ENCODE measurements around the gene CIPC. TPM values are rescaled to one million over a fixed set of nuclear protein-coding genes. Genes with fewer than 3 reads are reported as not detected.

The CIPC gene
- total and polyA plus RNA-seq, 2 donors (not counting 1 experiment from before 2014, with no cell fraction given), result 13.3 to 47.0 TPM

GRCh38 chr14:77141214-77142004 lies 43.4 kb downstream of the CIPC start, which contains the start of gene ZDHHC22:
Gene ZDHHC22, minus strand, starts transcription at chr14:77141791. Its CDS starts 2,053 bp downstream, at chr14:77139738.
- H3K9ac ChIP-seq (ENCODE audit: low read length), result peak within 1 kb of the TSS; percentile 21
- H3K79me2 ChIP-seq (ENCODE audit: control insufficient read depth, insufficient read depth, low read length), result no peaks in the 10 kb centered on the region
- no peaks in the 10 kb centered on the region for H3K9me3 Mint-ChIP-seq (ENCODE audit: insufficient read depth)
- H3K36me3 ChIP-seq (replicated peaks in 1 of 2; ENCODE audit: control extremely low read depth in 1 of 2, control insufficient read depth in 1 of 2, extremely low read depth in 1 of 2, insufficient read depth in 2 of 2, low read length in 1 of 2), result no peaks in the 10 kb centered on the region
- peak within 1 kb of the TSS; percentile 85 for H3K4me3 Mint-ChIP-seq
- H3K27ac ChIP-seq (ENCODE audit: low read length in 2 of 2), result no peak within 1 kb of the TSS
- H3K4me3 ChIP-seq (ENCODE audit: control extremely low read depth in 1 of 5, extremely low read depth in 1 of 5, insufficient read depth in 1 of 5, low read depth in 2 of 5, low read length in 4 of 5), result peak within 1 kb of the TSS in 3 of 5 experiments; percentile 21 to 41 (median 33)
- no peaks in the 10 kb centered on the region for H4K20me1 ChIP-seq (ENCODE audit: control insufficient read depth, insufficient read depth, low read length, poor library complexity, severe bottlenecking)
- H3K9me3 ChIP-seq (ENCODE audit: control extremely low read depth in 1 of 3, control insufficient read depth in 2 of 3, insufficient read depth in 1 of 3, low read length in 2 of 3), result peaks cover 0 to 19% (median 0%) of the 10 kb centered on the region in 3 donors
- WGBS (ENCODE audit: insufficient coverage), result 1% methylated on average over 75 of the region's 77 CpGs
- ATAC-seq (ENCODE audit: low read depth) (peak; percentile 53), DNase-seq (peak; percentile 55)
- TF ChIP-seq, protein P1, sequence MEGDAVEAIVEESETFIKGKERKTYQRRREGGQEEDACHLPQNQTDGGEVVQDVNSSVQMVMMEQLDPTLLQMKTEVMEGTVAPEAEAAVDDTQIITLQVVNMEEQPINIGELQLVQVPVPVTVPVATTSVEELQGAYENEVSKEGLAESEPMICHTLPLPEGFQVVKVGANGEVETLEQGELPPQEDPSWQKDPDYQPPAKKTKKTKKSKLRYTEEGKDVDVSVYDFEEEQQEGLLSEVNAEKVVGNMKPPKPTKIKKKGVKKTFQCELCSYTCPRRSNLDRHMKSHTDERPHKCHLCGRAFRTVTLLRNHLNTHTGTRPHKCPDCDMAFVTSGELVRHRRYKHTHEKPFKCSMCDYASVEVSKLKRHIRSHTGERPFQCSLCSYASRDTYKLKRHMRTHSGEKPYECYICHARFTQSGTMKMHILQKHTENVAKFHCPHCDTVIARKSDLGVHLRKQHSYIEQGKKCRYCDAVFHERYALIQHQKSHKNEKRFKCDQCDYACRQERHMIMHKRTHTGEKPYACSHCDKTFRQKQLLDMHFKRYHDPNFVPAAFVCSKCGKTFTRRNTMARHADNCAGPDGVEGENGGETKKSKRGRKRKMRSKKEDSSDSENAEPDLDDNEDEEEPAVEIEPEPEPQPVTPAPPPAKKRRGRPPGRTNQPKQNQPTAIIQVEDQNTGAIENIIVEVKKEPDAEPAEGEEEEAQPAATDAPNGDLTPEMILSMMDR (IDR thresholded peaks at IDR 0.05), result peak; percentile 56
- no peak for TF ChIP-seq EZH2 (IDR thresholded peaks at IDR 0.05; ENCODE audit: borderline replicate concordance, insufficient read depth, low read depth, low read length, poor library complexity, severe bottlenecking)
- no peak within 1 kb of the TSS for H3K27ac Mint-ChIP-seq
- peaks cover 26% of the 10 kb centered on the region for H3K4me1 Mint-ChIP-seq
- H3K4me1 ChIP-seq (ENCODE audit: control insufficient read depth in 2 of 2, insufficient read depth in 2 of 2, low read length in 2 of 2), result peaks cover 34 to 40% of the 10 kb centered on the region in 2 donors
- ChIA-PET CTCF (interaction anchor here (1.0 to 4.9 kb wide), 5 partner anchors 9 to 174 kb away, joined by 3 to 23 read pairs (median 7); no protein-coding TSS in a partner anchor), POLR2A (no interaction called here)
- H3K27me3 ChIP-seq (replicated peaks in 1 of 4; ENCODE audit: control extremely low read depth in 1 of 4, control insufficient read depth in 3 of 4, insufficient read depth in 4 of 4, low read length in 3 of 4), result peaks cover 0 to 76% (median 52%) of the 10 kb centered on the region in 4 experiments
- intact Hi-C loops (cut with micrococcal nuclease), result no loop called here
- H3K27me3 Mint-ChIP-seq, result peaks cover 81% of the 10 kb centered on the region
- H3K4me2 ChIP-seq (replicated peaks; ENCODE audit: low read depth, low read length, poor library complexity, severe bottlenecking), result peak within 1 kb of the TSS; percentile 67
- H2AFZ ChIP-seq (ENCODE audit: insufficient read depth, low read depth, low read length, poor library complexity, severe bottlenecking), result peak within 1 kb of the TSS; percentile 35

All from B cell (primary cell).